HG03280 (cell line): Measurements from ENCODE around the gene CHRND.

Experiments used
- ATAC-seq: cut with Tn5 transposase; IDR thresholded peaks from one replicate; pipeline ENCODE4 v1.9.1; 2021; ENCODE audit warnings: mild to moderate bottlenecking, moderate library complexity; ENCODE audit not compliant: unreplicated experiment

Gene CHRND

GRCh38 chr2:232487385-232488096 is 38.4 kb upstream of the CHRND start, which contains the start of gene ECEL1:
Gene ECEL1, minus strand, starts transcription at chr2:232487834. Its CDS starts 1,181 bp downstream, at chr2:232486653.
- ATAC-seq = no peak

GRCh38 chr2:232488097-232488711 is 37.8 kb upstream of the CHRND start:
- no peak for ATAC-seq

GRCh38 chr2:232488721-232489300 is 37.1 kb upstream of the CHRND start:
- ATAC-seq = no peak

GRCh38 chr2:232489516-232490220 is 36.3 kb upstream of the CHRND start:
- no peak for ATAC-seq

GRCh38 chr2:232490221-232491138 is 35.5 kb upstream of the CHRND start:
- no peak for ATAC-seq

- no peak for ATAC-seq
Observed at GRCh38 chr2:232491139-232491780, 34.7 kb upstream of the CHRND start.

- ATAC-seq = no peak
Observed at GRCh38 chr2:232492236-232492848, 33.6 kb upstream of the CHRND start.

GRCh38 chr2:232492963-232493700 is 32.8 kb upstream of the CHRND start:
- ATAC-seq = no peak

GRCh38 chr2:232493701-232494474 is 32.1 kb upstream of the CHRND start:
- ATAC-seq = no peak

- no peak for ATAC-seq
Observed at GRCh38 chr2:232494542-232494941, 31.4 kb upstream of the CHRND start.

GRCh38 chr2:232495292-232495691 is 30.7 kb upstream of the CHRND start:
- ATAC-seq = no peak

- ATAC-seq = no peak
Observed at GRCh38 chr2:232496501-232497270, 29.3 kb upstream of the CHRND start.

GRCh38 chr2:232497348-232497747 is 28.6 kb upstream of the CHRND start:
- no peak for ATAC-seq

GRCh38 chr2:232498452-232498851 is 27.5 kb upstream of the CHRND start:
- no peak for ATAC-seq

GRCh38 chr2:232501331-232501771 is 24.6 kb upstream of the CHRND start:
- ATAC-seq = no peak

GRCh38 chr2:232501794-232502390 is 24.1 kb upstream of the CHRND start:
- no peak for ATAC-seq

GRCh38 chr2:232502511-232502910 is 23.4 kb upstream of the CHRND start:
- ATAC-seq = no peak
